IPS DF 6.9 (cell line): Measurements from ENCODE around the gene CTNNAL1.

Source experiments
- DNase-seq: peaks from one replicate; pipeline ENCODE4 v3.0.0-alpha.2; 2013; ENCODE audit warnings: low read depth, low spot score
- H3K27ac ChIP-seq: one replicate; pipeline ENCODE4 v1.5.1; 2013; ENCODE audit warnings: low read length, control low read depth
- H3K27me3 ChIP-seq: 2 replicates; pipeline ENCODE4 v1.6.1; 2013; ENCODE audit warnings: mild to moderate bottlenecking, low read length; ENCODE audit not compliant: control insufficient read depth, insufficient read depth
- H3K36me3 ChIP-seq: 2 replicates; pipeline ENCODE4 v1.6.1; 2013; ENCODE audit warnings: low read length; ENCODE audit not compliant: control insufficient read depth, insufficient read depth
- H3K4me1 ChIP-seq: 2 replicates; pipeline ENCODE4 v1.6.1; 2013; ENCODE audit warnings: low read length; ENCODE audit not compliant: control insufficient read depth, insufficient read depth
- H3K4me3 ChIP-seq: 2 replicates; pipeline ENCODE4 v1.5.1; 2013; ENCODE audit warnings: mild to moderate bottlenecking, low read length
- H3K9me3 ChIP-seq: 2 replicates; pipeline ENCODE4 v1.6.1; 2013; ENCODE audit warnings: low read length, inconsistent platforms; ENCODE audit not compliant: control insufficient read depth, insufficient read depth
- WGBS: extraction: QIAGEN DNeasy Blood & Tissue Kit; methylation state at CpG from one replicate; pipeline ENCODE4 v1.1.7; 2013; ENCODE audit warnings: mixed read lengths, missing lambda C conversion rate; ENCODE audit not compliant: insufficient read length, insufficient coverage; 5-methylcytosine and 5-hydroxymethylcytosine counted together

The CTNNAL1 gene

DNA sequence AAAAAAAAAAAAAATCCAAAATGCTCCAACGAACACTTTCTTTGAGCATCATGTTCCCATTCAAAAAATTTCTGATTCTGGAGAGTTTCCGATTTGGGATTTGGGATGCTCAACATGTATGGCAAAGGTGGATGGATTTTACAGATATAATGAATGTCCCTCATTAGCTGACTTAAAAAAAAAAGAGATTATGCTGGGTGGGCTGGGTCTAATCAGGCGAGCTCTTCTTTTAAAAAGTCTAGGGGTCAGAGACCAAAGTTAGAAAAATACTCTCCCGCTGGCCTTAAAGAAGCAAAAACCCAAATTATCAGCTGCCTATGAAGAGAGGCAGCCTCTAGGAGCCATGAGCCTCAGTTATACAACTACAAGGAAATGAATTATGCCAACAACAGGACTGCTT, 15.2 kb upstream of the CTNNAL1 start:
- no CpG with 5 or more reads among the region's 4 CpGs for WGBS
- no peaks in the 10 kb centered on the region for H3K27me3 ChIP-seq

DNA sequence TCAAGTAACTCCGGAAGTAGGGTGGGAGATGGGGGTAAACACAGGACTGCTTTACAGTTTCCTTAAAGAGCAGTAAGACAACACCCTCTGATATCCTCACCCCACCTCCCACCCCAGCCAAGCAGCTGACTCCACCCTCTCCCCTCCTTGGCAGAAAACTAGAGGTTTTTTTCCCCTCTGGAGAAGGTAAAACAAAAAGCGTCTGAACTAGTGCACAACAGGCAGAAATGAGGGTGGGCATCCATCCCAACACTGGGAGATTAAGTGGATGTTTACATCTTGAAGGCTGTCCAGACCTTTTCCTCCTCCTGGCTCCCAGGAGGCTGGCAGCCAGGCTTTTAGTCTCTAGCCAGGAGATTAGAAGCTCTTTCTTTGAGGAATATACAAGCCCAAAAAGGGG, 13.9 kb upstream of the CTNNAL1 start:
- Histone ChIP-seq H3K4me3 (no peak overlapping the region), H3K27ac (no peak overlapping the region), H3K4me1 (no peaks in the 10 kb centered on the region), H3K9me3 (no peaks in the 10 kb centered on the region), H3K36me3 (no peaks in the 10 kb centered on the region), H3K27me3 (no peaks in the 10 kb centered on the region)
- WGBS, result no CpG with 5 or more reads among the region's 2 CpGs
- DNase-seq, result no peak

More for the DNA sequence above, 15.2 kb upstream of the CTNNAL1 start:
- Histone ChIP-seq H3K36me3 (peaks cover 2% of the 10 kb centered on the region; the same call in 1 of the 2 replicates), H3K4me1 (no peaks in the 10 kb centered on the region), H3K4me3 (no peak overlapping the region), H3K27ac (no peak overlapping the region), H3K9me3 (no peaks in the 10 kb centered on the region)
- no peak for DNase-seq

DNA sequence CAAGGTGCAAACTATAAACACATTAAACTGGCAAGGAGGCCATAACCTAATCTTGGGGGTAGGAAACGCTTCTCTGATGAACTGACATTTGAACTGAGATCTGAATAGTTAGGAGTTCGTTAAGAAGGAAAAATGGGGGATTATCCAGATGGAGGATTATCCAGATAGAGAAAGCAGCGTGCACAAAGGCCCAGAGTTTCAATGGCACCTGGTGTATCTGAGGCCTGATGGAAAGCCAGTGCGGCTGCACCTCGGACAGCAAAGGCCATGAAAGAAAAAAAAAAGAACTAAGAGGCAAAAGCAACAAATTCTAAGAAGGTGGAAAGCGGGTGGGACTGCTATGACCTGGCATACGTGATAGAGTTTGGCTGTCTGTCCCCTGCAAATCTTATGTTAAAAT, 13.0 kb upstream of the CTNNAL1 start:
- Histone ChIP-seq H3K27me3 (no peaks in the 10 kb centered on the region), H3K4me1 (no peaks in the 10 kb centered on the region), H3K4me3 (no peak overlapping the region), H3K36me3 (no peaks in the 10 kb centered on the region), H3K9me3 (no peaks in the 10 kb centered on the region), H3K27ac (no peak overlapping the region)
- DNase-seq, result no peak
- no CpG with 5 or more reads among the region's 7 CpGs for WGBS

DNA sequence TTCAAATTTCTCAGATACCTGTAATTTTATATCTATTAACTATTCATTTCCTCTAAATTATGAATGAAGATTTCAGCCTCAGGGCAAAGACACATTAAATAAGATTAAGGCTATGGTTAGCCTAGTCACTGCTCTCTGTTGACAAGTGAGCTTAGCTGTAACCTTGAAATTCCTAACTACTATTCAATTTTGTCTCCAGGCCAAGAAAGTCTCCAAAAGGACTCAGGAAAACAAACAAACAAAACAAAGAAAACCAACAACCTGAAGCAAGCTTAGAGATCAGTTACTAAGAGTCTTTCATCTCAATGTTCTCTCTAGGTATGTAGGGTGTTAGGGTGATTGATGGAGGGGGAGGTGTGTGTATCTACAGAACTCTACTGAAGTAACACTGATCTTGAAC, 9.6 kb upstream of the CTNNAL1 start:
- DNase-seq, result no peak
- Histone ChIP-seq H3K27ac (no peak overlapping the region), H3K4me3 (no peak overlapping the region), H3K9me3 (no peaks in the 10 kb centered on the region), H3K36me3 (no peaks in the 10 kb centered on the region; the same call in 1 of the 2 replicates), H3K4me1 (no peaks in the 10 kb centered on the region), H3K27me3 (no peaks in the 10 kb centered on the region)

DNA sequence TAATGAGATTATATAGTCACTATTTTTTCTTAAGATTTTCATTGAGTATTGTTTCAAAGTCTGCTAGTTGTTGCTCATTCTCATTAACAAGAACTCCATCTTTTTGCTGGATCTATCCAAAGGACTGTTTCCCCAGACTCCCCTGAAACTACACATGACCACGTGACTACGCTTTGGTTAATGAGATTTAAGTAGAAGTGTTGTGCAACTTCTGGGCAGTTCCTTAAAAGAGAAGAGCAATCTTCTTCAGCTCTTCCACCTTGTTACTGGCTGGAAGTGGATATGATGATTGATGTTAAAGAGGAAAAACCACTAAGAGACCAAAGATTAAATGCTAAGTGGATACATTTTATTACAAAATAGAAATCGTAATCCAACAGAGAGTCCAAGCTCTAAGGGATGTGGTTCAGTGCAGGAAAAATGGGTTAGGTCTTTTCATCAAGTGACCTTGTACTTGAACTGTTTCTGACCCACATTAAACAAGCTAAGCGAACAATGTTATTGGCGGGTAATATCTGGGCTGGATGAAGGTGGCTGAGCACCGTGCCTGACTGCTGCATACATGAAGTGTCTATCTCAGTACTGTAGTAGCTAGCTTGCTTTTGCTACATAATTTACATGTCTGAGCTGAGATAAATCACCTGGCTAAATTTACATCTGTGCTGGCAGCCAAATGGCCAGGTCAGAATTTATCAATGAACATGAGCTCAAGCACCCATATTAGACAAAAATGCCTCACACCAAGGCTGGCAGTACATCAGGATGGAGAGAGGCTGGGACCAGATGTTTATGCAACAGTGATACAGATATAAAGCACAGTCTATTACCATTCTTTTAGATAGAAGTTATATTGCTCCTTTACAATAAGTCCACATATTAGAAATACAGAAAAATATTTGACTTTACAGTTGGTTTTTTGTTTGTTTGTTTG, 7.5 kb upstream of the CTNNAL1 start:
- Histone ChIP-seq H3K36me3 (no peaks in the 10 kb centered on the region; the same call in 1 of the 2 replicates), H3K27ac (no peak overlapping the region), H3K4me3 (no peak overlapping the region), H3K27me3 (no peaks in the 10 kb centered on the region), H3K9me3 (no peaks in the 10 kb centered on the region), H3K4me1 (no peaks in the 10 kb centered on the region)
- no CpG with 5 or more reads among the region's 6 CpGs for WGBS
- no peak for DNase-seq

DNA sequence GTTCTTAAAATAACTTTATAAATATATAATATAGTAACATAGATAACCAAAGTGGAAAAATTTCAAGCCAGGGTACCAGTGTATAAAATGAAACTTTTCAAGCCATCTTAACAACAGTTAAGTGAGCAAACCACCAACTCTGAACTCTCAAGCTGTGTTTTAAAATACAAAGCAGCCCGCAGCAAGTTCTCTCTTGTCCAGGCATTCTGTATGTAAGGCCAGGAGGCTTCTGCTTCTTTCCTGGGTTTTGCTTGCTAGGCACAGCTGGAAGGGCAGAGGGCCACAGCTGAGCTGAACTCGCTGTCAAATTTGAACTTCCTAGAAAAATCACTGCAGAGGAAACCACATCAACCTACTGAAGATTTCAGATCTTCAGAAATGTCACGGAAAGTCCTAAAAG, 6.8 kb upstream of the CTNNAL1 start:
- Histone ChIP-seq H3K36me3 (no peaks in the 10 kb centered on the region; the same call in 1 of the 2 replicates), H3K27ac (no peak overlapping the region), H3K27me3 (no peaks in the 10 kb centered on the region), H3K4me1 (no peaks in the 10 kb centered on the region), H3K9me3 (no peaks in the 10 kb centered on the region), H3K4me3 (no peak overlapping the region)
- no peak for DNase-seq
- WGBS, result no CpG with 5 or more reads among the region's 3 CpGs

DNA sequence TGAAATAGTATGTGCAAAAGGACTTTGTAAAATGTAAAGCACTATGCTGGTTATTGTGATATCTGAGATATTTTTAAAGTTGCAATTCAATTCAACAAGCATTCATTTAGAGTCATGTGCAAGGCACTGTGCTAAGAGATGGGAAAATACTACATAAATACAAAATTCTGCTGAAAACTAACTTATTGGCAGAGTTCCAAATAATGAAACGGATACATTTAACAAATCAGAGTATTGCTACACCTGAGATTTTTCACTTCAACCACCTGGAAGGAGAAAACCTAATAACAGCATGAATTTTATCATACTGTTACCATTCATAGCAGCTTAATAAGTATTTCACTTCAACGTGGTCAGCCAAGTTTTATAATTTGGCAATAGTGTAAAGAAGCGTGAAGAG, 6.1 kb upstream of the CTNNAL1 start:
- no peaks in the 10 kb centered on the region for H3K27me3 ChIP-seq
- H3K4me3 ChIP-seq, result no peak overlapping the region
- no peaks in the 10 kb centered on the region for H3K9me3 ChIP-seq
- WGBS, result no CpG with 5 or more reads among the region's 3 CpGs
- no peak for DNase-seq
- no peak overlapping the region for H3K27ac ChIP-seq
- H3K36me3 ChIP-seq, result no peaks in the 10 kb centered on the region; the same call in 1 of the 2 replicates
- H3K4me1 ChIP-seq, result no peaks in the 10 kb centered on the region

DNA sequence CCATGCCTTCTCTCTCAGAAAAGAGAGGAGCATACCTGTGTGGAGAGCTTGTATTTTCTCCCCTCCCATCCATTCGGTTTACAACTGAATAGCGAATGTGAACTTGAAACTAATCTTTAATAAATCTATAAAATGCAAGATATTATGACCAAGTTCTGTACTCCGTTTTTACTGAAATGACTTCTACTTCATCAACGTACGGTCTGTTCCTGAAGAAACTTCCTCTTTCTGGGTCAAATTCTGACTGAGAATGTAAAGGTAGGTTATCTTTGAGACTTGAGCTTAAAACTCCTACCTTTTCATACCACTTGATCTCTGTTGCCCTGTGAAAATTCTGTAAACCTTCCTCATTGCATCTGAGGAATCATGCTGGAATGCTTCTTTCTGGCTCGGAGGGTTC, 4.2 kb upstream of the CTNNAL1 start:
- H3K27ac ChIP-seq, result no peak overlapping the region
- no peaks in the 10 kb centered on the region for H3K4me1 ChIP-seq
- H3K27me3 ChIP-seq, result no peaks in the 10 kb centered on the region
- H3K4me3 ChIP-seq, result no peak overlapping the region
- no CpG with 5 or more reads among the region's 6 CpGs for WGBS
- DNase-seq, result no peak
- no peaks in the 10 kb centered on the region; the same call in 1 of the 2 replicates for H3K36me3 ChIP-seq
- no peaks in the 10 kb centered on the region for H3K9me3 ChIP-seq

DNA sequence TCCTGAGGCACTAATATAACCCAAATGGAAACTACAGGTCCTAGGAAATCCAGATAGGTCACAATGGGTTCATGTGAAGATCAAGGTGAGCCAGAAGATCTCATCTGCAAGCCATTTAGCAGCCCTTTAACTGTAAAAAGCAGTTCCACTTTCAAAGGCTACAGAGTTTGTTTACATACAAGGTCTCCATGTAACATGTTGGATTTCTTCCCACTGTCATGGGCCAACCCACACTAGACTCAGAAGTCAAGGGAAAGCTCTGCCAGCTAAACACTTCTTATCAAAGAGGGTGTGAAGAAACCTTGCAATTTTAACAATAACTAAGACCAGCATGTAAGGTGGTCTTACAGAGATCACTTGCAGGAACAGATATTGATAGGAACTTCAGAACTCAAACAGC, 3.8 kb upstream of the CTNNAL1 start:
- no peak for DNase-seq
- H3K27me3 ChIP-seq, result no peaks in the 10 kb centered on the region; the same call in 1 of the 2 replicates
- no peaks in the 10 kb centered on the region; the same call in 1 of the 2 replicates for H3K36me3 ChIP-seq
- no peak overlapping the region for H3K27ac ChIP-seq
- H3K4me3 ChIP-seq, result no peak overlapping the region
- no peaks in the 10 kb centered on the region for H3K9me3 ChIP-seq
- no peaks in the 10 kb centered on the region for H3K4me1 ChIP-seq

DNA sequence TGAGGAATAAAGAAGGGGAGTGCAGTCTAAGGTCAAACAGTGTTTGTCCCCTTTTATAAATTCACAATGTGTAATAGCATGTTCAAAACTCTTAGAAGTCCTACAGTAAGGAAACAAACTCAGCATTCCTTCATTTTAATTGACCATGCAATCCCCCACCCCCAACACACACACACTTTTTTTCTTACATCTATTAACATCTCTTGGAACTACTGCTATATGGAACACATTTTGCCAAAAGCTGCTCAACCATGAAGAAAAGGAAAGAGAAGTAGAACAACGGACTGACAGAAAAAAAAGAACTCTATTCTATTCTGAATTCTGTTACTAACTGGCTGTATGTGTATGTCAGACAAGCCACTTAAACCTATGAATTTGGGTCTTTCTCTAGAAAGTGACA, 2.8 kb upstream of the CTNNAL1 start:
- H3K27me3 ChIP-seq, result peaks cover 2% of the 10 kb centered on the region; the same call in 1 of the 2 replicates
- H3K9me3 ChIP-seq, result no peaks in the 10 kb centered on the region
- H3K4me1 ChIP-seq, result no peaks in the 10 kb centered on the region
- H3K4me3 ChIP-seq, result no peak overlapping the region
- H3K27ac ChIP-seq, result no peak overlapping the region
- WGBS, result no CpG with 5 or more reads among the region's 1 CpG
- no peak for DNase-seq
- no peaks in the 10 kb centered on the region; the same call in 1 of the 2 replicates for H3K36me3 ChIP-seq
